ENCODE measurements around the gene RAD51B. TPM values are rescaled to one million over a fixed set of nuclear protein-coding genes. Genes with fewer than 3 reads are reported as not detected.

Gene RAD51B
- total and polyA plus RNA-seq, 2 experiments from 2014 or later = 11.7 to 17.8 TPM

DNA sequence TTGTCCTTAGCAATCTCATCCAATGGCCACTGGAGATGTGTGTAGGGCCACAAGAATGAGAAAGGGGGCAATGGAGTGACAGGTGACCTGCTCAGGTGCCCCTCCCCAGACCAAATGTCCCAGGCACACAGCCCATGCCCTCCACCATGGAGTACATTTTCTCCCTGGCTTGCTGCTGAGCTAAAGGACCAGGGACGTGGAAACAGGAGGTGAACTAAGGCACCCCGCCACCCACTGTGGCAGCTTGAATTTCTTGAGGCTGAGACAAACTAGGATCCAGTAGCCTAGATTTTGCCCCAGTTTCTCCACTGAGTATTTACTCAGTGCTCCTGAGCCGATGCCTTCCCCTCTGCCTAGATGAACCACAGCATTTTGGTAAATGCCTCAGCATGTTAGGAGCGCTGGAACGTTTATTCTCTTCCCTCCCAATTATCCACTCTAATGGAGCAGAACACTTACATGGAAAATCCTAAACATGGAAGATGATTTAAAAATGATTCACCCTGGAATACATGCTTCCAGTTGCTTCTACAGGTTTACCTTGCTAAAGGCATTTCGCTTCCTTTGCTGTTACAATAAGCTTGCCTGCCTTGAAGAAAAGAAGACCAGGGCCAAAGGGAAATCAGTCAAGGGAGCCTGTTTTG lies 775.3 kb downstream of the RAD51B start:
- no peak overlapping the region for H3K4me3 ChIP-seq
- no peaks in the 10 kb centered on the region for H3K27me3 ChIP-seq
- H3K27ac ChIP-seq = no peak overlapping the region
- H3K36me3 ChIP-seq = no peaks in the 10 kb centered on the region
- peaks cover 15% of the 10 kb centered on the region for H3K4me1 ChIP-seq (ENCODE audit: low read depth)
- no peak for DNase-seq (ENCODE audit: low read depth in 1 of 2, low spot score in 1 of 2)
- TF ChIP-seq CTCF (IDR thresholded peaks at IDR 0.05; ENCODE audit: low read depth, low read length) = no peak
- no peaks in the 10 kb centered on the region for H3K9me3 ChIP-seq (ENCODE audit: low read depth)

DNA sequence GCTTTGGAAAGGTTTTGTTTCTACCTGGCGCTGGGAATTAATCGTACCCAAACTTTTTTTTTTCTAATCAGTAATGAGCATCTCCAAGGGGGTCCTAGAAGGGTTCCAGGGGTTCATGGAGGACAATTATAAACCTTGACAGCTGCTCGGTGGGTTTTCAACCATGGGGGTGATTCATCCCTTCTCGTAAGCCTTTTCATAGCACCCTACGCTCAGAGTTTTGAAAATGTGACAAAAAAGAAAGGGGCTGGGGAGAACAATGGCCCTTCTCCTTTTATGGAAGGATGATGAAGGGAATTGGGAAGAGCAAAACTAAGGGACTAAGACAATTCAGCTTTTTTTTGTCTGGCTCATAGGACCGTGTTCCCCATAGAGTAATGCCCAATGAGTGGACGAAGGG lies 776.6 kb downstream of the RAD51B start:
- Histone ChIP-seq H3K27ac (no peak overlapping the region), H3K4me3 (no peak overlapping the region), H3K9me3 (ENCODE audit: low read depth) (no peaks in the 10 kb centered on the region), H3K27me3 (no peaks in the 10 kb centered on the region), H3K4me1 (ENCODE audit: low read depth) (peaks cover 12% of the 10 kb centered on the region), H3K36me3 (no peaks in the 10 kb centered on the region)
- TF ChIP-seq CTCF (IDR thresholded peaks at IDR 0.05; ENCODE audit: low read depth, low read length) = no peak
- no peak for DNase-seq (ENCODE audit: low read depth in 1 of 2, low spot score in 1 of 2)

DNA sequence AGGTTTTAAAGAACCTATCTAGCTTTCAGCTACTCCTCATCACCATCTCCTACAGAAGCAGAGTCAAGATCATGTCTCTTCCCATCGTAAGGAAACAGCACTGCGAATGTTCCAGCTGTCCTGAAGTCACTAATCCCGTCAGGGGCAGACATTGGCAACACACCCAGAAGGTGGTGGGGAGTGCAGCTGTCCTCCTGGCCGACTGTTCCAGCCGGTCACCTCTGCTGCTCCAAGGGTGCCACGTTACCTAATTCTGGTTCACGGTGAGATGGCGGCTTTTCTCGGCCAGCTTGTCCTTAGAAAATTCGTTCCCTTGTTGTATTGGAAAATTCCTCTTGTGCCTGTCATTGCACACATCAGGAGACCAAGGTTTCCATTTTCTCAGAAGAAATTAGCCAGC lies 777.1 kb downstream of the RAD51B start:
- no peak overlapping the region for H3K27ac ChIP-seq
- TF ChIP-seq CTCF (IDR thresholded peaks at IDR 0.05; ENCODE audit: low read depth, low read length) = no peak
- peaks cover 12% of the 10 kb centered on the region for H3K4me1 ChIP-seq (ENCODE audit: low read depth)
- no peak for DNase-seq (ENCODE audit: low read depth in 1 of 2, low spot score in 1 of 2)
- H3K36me3 ChIP-seq = no peaks in the 10 kb centered on the region
- H3K27me3 ChIP-seq = no peaks in the 10 kb centered on the region
- H3K4me3 ChIP-seq = no peak overlapping the region
- no peaks in the 10 kb centered on the region for H3K9me3 ChIP-seq (ENCODE audit: low read depth)

DNA sequence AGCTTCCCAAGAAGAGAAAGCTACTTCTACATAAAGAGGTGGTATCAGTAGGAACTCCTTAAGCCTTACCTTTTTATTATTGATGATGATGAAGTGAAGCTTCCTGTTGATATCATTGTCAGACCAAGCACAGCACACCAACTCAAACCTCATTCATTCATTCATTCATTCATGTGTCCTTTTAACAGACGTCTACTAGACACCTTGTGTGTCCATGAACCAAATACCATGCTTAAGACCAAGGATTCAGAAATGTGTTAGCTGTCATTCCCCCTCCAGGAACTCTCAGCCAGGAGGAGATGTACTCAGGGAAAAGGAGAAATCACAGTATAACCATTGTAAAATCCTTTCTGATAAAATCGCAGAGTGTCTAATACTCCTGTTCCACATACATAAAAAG lies 778.5 kb downstream of the RAD51B start:
- TF ChIP-seq CTCF (IDR thresholded peaks at IDR 0.05; ENCODE audit: low read depth, low read length) = no peak
- Histone ChIP-seq H3K36me3 (no peaks in the 10 kb centered on the region), H3K27ac (no peak overlapping the region), H3K4me3 (no peak overlapping the region), H3K27me3 (no peaks in the 10 kb centered on the region), H3K9me3 (ENCODE audit: low read depth) (no peaks in the 10 kb centered on the region), H3K4me1 (ENCODE audit: low read depth) (peaks cover 12% of the 10 kb centered on the region)
- DNase-seq (ENCODE audit: low read depth in 1 of 2, low spot score in 1 of 2) = no peak

DNA sequence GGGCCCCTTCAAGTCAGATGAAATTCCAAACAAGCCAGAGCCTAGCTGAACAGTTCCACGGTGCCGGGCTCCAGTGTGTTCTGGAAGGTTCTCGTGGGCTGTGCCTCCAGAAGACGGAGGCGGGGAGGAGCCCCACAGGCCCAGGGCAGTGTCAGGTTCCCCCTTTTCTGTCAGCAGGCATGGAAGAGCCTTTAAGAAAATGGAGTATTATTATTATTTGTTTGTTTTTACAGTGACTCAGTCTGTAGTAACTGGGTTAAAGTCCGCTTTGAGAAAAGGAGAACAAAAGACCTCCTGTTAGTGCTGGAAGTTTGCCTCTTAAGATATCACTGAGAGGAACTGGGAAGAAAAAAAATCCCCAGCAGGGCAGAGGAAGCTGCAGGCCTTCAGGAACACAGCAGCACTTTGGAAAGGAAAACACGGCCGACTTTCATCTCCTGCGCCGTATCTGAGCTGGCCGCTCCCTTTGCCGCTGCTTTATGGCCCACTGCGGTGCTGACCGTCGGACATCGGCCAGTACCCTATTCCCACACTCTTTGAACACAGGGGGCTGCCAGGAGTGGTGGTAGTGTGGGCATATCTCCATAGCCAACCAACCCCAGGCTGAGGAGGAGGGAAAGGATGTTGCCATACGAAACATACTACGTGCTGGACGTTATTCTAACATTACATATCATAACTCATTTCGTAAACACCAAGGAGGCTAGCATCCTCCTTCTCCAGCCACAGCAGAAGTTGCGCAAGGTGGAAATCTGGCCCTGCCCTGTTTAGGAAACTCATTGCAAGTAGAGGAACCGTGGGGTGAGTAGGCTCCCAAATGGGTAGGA lies 779.3 kb downstream of the RAD51B start:
- peak in 1 of 2 donors; percentile 97 for DNase-seq (ENCODE audit: low read depth in 1 of 2, low spot score in 1 of 2)
- H3K9me3 ChIP-seq (ENCODE audit: low read depth) = no peaks in the 10 kb centered on the region
- H3K27me3 ChIP-seq = no peaks in the 10 kb centered on the region
- no peak for TF ChIP-seq CTCF (IDR thresholded peaks at IDR 0.05; ENCODE audit: low read depth, low read length)
- no peaks in the 10 kb centered on the region for H3K36me3 ChIP-seq
- no peak overlapping the region for H3K4me3 ChIP-seq
- H3K27ac ChIP-seq = peak overlapping the region; percentile 33
- H3K4me1 ChIP-seq (ENCODE audit: low read depth) = peaks cover 8% of the 10 kb centered on the region
